T-cell (primary cell): ENCODE results near the gene DBF4B. TPM values are rescaled to one million over a fixed set of nuclear protein-coding genes. Genes with fewer than 3 reads are reported as not detected.

Experiments used
- ATAC-seq, 4 experiments: fragments of 200-7000 bp in 3 of 4; fragments of 150-1000 bp in 1 of 4; cut with Tn5 transposase; replicated peaks in 1 of 4; 1 replicate in 3 of 4; 2 replicates in 1 of 4; pipeline ENCODE4 v1.10.0; 2021; ENCODE audit warnings: moderate library complexity in 3 of 4, mild to moderate bottlenecking in 2 of 4, moderate number of reproducible peaks in 1 of 4
- CTCF ChIA-PET, 2 donors: fragments of 300-600 bp; sonication (Branson Sonifier 250); formaldehyde crosslinking; loops; one replicate each; lab custom pipeline; 2022; ENCODE audit warnings: antibody characterized with exemption in 2 of 2; lab: Charles Lee
- POLR2A ChIA-PET, 2 donors: fragments of 300-600 bp; sonication (Branson Sonifier 250); formaldehyde crosslinking; loops; one replicate each; lab custom pipeline; 2022; ENCODE audit warnings: antibody characterized with exemption in 2 of 2; lab: Charles Lee
- DNase-seq, 35 experiments: peaks; one replicate each; pipeline versions ENCODE4 v3.0.0 to v3.0.0-alpha.2; 2013 to 2023
- H3K27ac ChIP-seq: one replicate; pipeline ENCODE4 v1.5.1; 2013; ENCODE audit warnings: low read length
- H3K27me3 ChIP-seq, 2 experiments: replicated peaks in 1 of 2; 1 replicate in 1 of 2; 2 replicates in 1 of 2; pipeline versions ENCODE4 v1.6.1 to v1.7.0; 2013; ENCODE audit warnings: low read length in 1 of 2, mixed read lengths in 1 of 2; ENCODE audit not compliant: control insufficient read depth in 2 of 2, insufficient read depth in 2 of 2; ENCODE audit errors: extremely low read depth in 1 of 2
- H3K36me3 ChIP-seq, 2 donors: 1 replicate in 1 of 2; 2 replicates in 1 of 2; pipeline versions ENCODE4 v1.6.1 to v1.7.0; 2013; ENCODE audit warnings: low read length in 1 of 2; ENCODE audit not compliant: control insufficient read depth in 2 of 2, insufficient read depth in 1 of 2; ENCODE audit errors: extremely low read depth in 1 of 2
- H3K4me1 ChIP-seq, 2 experiments: 1 replicate in 1 of 2; 2 replicates in 1 of 2; pipeline versions ENCODE4 v1.6.1 to v1.7.0; 2013; ENCODE audit warnings: low read length in 2 of 2, mixed read lengths in 1 of 2; ENCODE audit not compliant: insufficient read depth in 2 of 2, control insufficient read depth in 1 of 2; ENCODE audit errors: extremely low read depth in 1 of 2
- H3K4me3 ChIP-seq, 2 donors: 1 replicate in 1 of 2; 2 replicates in 1 of 2; pipeline versions ENCODE4 v1.5.1 to v1.7.0; 2013; ENCODE audit warnings: mild to moderate bottlenecking in 2 of 2, low read length in 1 of 2, moderate library complexity in 1 of 2; ENCODE audit not compliant: control insufficient read depth in 1 of 2; ENCODE audit errors: extremely low read depth in 1 of 2
- H3K9me3 ChIP-seq: 2 replicates; pipeline ENCODE4 v1.7.0; 2013
- H3K27ac Mint-ChIP-seq, 2 donors: one replicate each; pipeline ENCODE4 v1.8.0; 2020 to 2021; ENCODE audit warnings: mild to moderate bottlenecking in 2 of 2, mixed read lengths in 2 of 2
- H3K27me3 Mint-ChIP-seq, 2 donors: one replicate each; pipeline ENCODE4 v1.8.0; 2021 to 2022; ENCODE audit warnings: mixed read lengths in 2 of 2
- H3K36me3 Mint-ChIP-seq: one replicate; pipeline ENCODE4 v1.8.0; 2021; ENCODE audit warnings: mixed read lengths
- H3K4me1 Mint-ChIP-seq, 3 donors: one replicate each; pipeline ENCODE4 v1.8.0; 2020 to 2022; ENCODE audit warnings: mixed read lengths in 3 of 3, mild to moderate bottlenecking in 1 of 3
- H3K4me3 Mint-ChIP-seq, 3 donors: one replicate each; pipeline ENCODE4 v1.8.0; 2020 to 2022; ENCODE audit warnings: mild to moderate bottlenecking in 3 of 3, mixed read lengths in 3 of 3, moderate library complexity in 3 of 3
- H3K9me3 Mint-ChIP-seq, 3 donors: one replicate each; pipeline ENCODE4 v1.8.0; 2020 to 2022; ENCODE audit warnings: mixed read lengths in 3 of 3
- WGBS: methylation state at CpG from one replicate; pipeline ENCODE4 v1.1.5; 2013; ENCODE audit warnings: missing lambda C conversion rate; ENCODE audit not compliant: insufficient coverage; 5-methylcytosine and 5-hydroxymethylcytosine counted together
- total RNA-seq, 35 experiments: library from RNA in 6 of 35; stranded (reverse) in 6 of 35; fragments of 120-200 nt in 1 of 35; gene quantifications; one replicate each; pipeline versions ENCODE4 v1.2.1 to v1.2.4 and lab custom pipeline; 2013 to 2026

Gene DBF4B
- total RNA-seq, 5 donors from 2014 or later (not counting 1 experiment from before 2014, with no cell fraction given), result 3.8 to 7.8 (median 6.8) TPM

- H3K9me3 ChIP-seq, result no peaks in the 10 kb centered on the region
- POLR2A ChIA-PET, result no interaction called here
- no peak overlapping the region for H3K27ac ChIP-seq
- CTCF ChIA-PET, result no interaction called here
- H3K4me1 Mint-ChIP-seq, result peaks cover 0 to 4% (median 2%) of the 10 kb centered on the region in 3 donors
- H3K27me3 Mint-ChIP-seq, result peaks cover 20 to 56% of the 10 kb centered on the region in 2 donors
- 81% methylated on average over 3 of the region's 3 CpGs for WGBS
- ATAC-seq, result no peak
- no peak overlapping the region for H3K27ac Mint-ChIP-seq
- no peaks in the 10 kb centered on the region for H3K36me3 Mint-ChIP-seq
- peaks cover 0 to 13% of the 10 kb centered on the region in 2 experiments for H3K4me1 ChIP-seq
- DNase-seq, result no peak
- H3K4me3 ChIP-seq, result no peak overlapping the region
- H3K36me3 ChIP-seq, result no peaks in the 10 kb centered on the region
- peaks cover 2 to 71% of the 10 kb centered on the region in 2 experiments for H3K27me3 ChIP-seq
- H3K9me3 Mint-ChIP-seq, result no peaks in the 10 kb centered on the region
- peak overlapping the region; percentile 6 to 24 (median 24) for H3K4me3 Mint-ChIP-seq
These were observed 51.4 kb downstream of the DBF4B start for GRCh38 chr17:44759916-44760243.

- DNase-seq (no peak), ATAC-seq (no peak)
- Mint-ChIP-seq H3K27ac (no peak overlapping the region), H3K4me1 (peaks cover 0 to 4% (median 2%) of the 10 kb centered on the region in 3 donors), H3K36me3 (no peaks in the 10 kb centered on the region), H3K9me3 (no peaks in the 10 kb centered on the region), H3K27me3 (peaks cover 20 to 58% of the 10 kb centered on the region in 2 donors), H3K4me3 (peak overlapping the region in 2 of 3 donors; percentile 24)
- Histone ChIP-seq H3K36me3 (no peaks in the 10 kb centered on the region), H3K27me3 (peaks cover 2 to 71% of the 10 kb centered on the region in 2 experiments), H3K9me3 (no peaks in the 10 kb centered on the region), H3K27ac (no peak overlapping the region), H3K4me1 (peaks cover 0 to 13% of the 10 kb centered on the region in 2 experiments), H3K4me3 (no peak overlapping the region)
- POLR2A ChIA-PET, result no interaction called here
- CTCF ChIA-PET, result no interaction called here
- 74% methylated on average over 10 of the region's 13 CpGs for WGBS
These were observed 52.2 kb downstream of the DBF4B start for GRCh38 chr17:44760474-44761308.

GRCh38 chr17:44761932-44762810, 53.7 kb downstream of the DBF4B start:
- Histone ChIP-seq H3K4me3 (no peak overlapping the region), H3K4me1 (peaks cover 0 to 13% of the 10 kb centered on the region in 2 experiments), H3K27me3 (peaks cover 2 to 73% of the 10 kb centered on the region in 2 experiments), H3K36me3 (no peaks in the 10 kb centered on the region), H3K9me3 (no peaks in the 10 kb centered on the region), H3K27ac (no peak overlapping the region)
- WGBS, result 92% methylated on average over 8 of the region's 17 CpGs
- DNase-seq (no peak), ATAC-seq (no peak)
- Mint-ChIP-seq H3K27me3 (peaks cover 22 to 61% of the 10 kb centered on the region in 2 donors), H3K27ac (no peak overlapping the region), H3K4me3 (no peak overlapping the region), H3K9me3 (no peaks in the 10 kb centered on the region), H3K36me3 (no peaks in the 10 kb centered on the region), H3K4me1 (peaks cover 0 to 4% (median 2%) of the 10 kb centered on the region in 3 donors)
- ChIA-PET POLR2A (no interaction called here), CTCF (interaction anchor here in 1 of 2 donors (0.7 kb wide), 1 partner anchor 11 kb away, joined by 6 read pairs; no protein-coding TSS in a partner anchor)

DNA sequence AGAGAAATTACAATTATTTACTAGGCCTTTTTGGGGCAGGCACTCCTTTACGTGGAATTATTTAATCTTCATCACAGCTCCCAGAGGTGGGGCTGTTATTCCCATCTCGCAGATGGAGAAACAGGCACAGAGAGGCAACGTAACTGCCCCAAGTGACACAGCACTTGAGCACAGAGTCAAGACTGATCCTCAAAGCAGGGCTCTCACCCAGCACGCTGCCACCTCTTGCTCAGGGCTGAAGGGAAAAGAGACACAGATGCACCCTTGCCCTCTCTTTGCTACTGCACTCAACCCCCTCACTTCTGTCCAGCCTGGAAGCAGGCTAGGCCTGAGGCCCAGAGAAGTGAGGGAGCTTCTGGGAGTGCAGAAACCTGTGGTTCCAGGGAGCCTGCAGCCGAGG, 54.7 kb downstream of the DBF4B start:
- Mint-ChIP-seq H3K27me3 (peaks cover 19 to 56% of the 10 kb centered on the region in 2 donors), H3K4me1 (peaks cover 0 to 1% (median under 1%) of the 10 kb centered on the region in 3 donors), H3K9me3 (no peaks in the 10 kb centered on the region), H3K27ac (no peak overlapping the region), H3K36me3 (no peaks in the 10 kb centered on the region), H3K4me3 (no peak overlapping the region)
- H3K4me3 ChIP-seq, result no peak overlapping the region
- no peak overlapping the region for H3K27ac ChIP-seq
- 77% methylated on average over 5 of the region's 5 CpGs for WGBS
- ChIA-PET CTCF (no interaction called here), POLR2A (no interaction called here)
- DNase-seq (no peak), ATAC-seq (no peak)
- H3K36me3 ChIP-seq, result no peaks in the 10 kb centered on the region
- no peaks in the 10 kb centered on the region for H3K9me3 ChIP-seq
- H3K27me3 ChIP-seq, result peaks cover 2 to 73% of the 10 kb centered on the region in 2 experiments
- H3K4me1 ChIP-seq, result peaks cover 0 to 15% of the 10 kb centered on the region in 2 experiments

GRCh38 chr17:44765965-44766364, 57.5 kb downstream of the DBF4B start:
- H3K36me3 Mint-ChIP-seq, result no peaks in the 10 kb centered on the region
- no peaks in the 10 kb centered on the region for H3K36me3 ChIP-seq
- ChIA-PET CTCF (no interaction called here), POLR2A (no interaction called here)
- peaks cover 0 to 69% of the 10 kb centered on the region in 2 experiments for H3K27me3 ChIP-seq
- no peak overlapping the region for H3K4me3 ChIP-seq
- H3K4me1 ChIP-seq, result peaks cover 0 to 5% of the 10 kb centered on the region in 2 experiments
- no peaks in the 10 kb centered on the region for H3K9me3 ChIP-seq
- no peak overlapping the region for H3K27ac Mint-ChIP-seq
- 78% methylated on average over 7 of the region's 11 CpGs for WGBS
- no peak overlapping the region for H3K27ac ChIP-seq
- DNase-seq, result no peak
- H3K27me3 Mint-ChIP-seq, result peaks cover 12 to 46% of the 10 kb centered on the region in 2 donors
- no peaks in the 10 kb centered on the region for H3K9me3 Mint-ChIP-seq
- H3K4me1 Mint-ChIP-seq, result peaks cover 0 to 3% (median 0%) of the 10 kb centered on the region in 3 donors
- no peak overlapping the region for H3K4me3 Mint-ChIP-seq
- ATAC-seq, result no peak

GRCh38 chr17:44766409-44767038, 58.1 kb downstream of the DBF4B start:
- H3K27me3 Mint-ChIP-seq, result peaks cover 6 to 41% of the 10 kb centered on the region in 2 donors
- POLR2A ChIA-PET, result no interaction called here
- no peaks in the 10 kb centered on the region for H3K9me3 Mint-ChIP-seq
- Histone ChIP-seq H3K4me3 (no peak overlapping the region), H3K27me3 (peaks cover 0 to 66% of the 10 kb centered on the region in 2 experiments), H3K36me3 (no peaks in the 10 kb centered on the region), H3K9me3 (no peaks in the 10 kb centered on the region), H3K27ac (no peak overlapping the region), H3K4me1 (peaks cover 0 to 5% of the 10 kb centered on the region in 2 experiments)
- no peak for ATAC-seq
- CTCF ChIA-PET, result no interaction called here
- 65% methylated on average over 4 of the region's 8 CpGs for WGBS
- H3K4me3 Mint-ChIP-seq, result no peak overlapping the region
- no peak overlapping the region for H3K27ac Mint-ChIP-seq
- H3K4me1 Mint-ChIP-seq, result peaks cover 0 to 3% (median 0%) of the 10 kb centered on the region in 3 donors
- no peaks in the 10 kb centered on the region for H3K36me3 Mint-ChIP-seq
- DNase-seq, result no peak
